Measurements from ENCODE around the gene TMEM91.

Gene TMEM91

DNA sequence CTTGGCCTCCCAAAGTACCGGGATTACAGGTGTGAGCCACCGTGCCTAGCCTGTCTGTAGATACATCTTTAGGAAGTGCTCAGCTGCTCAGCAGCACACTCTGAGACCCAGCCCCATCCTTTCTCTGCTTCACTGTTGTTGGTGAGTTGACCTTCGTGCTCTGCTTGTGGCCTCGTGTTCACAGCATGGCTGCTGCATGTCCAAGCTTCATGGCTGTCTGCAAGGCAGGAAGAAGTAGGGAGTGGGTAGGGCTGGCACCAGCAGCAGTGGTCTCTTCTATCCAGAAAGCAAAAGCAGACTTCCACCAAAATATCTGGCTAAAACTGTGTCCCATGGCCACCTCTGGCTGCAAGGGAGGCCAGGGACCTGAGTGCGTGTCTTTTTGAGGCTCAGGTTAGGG, 36.6 kb downstream of the TMEM91 start:
- no peak for DNase-seq

DNA sequence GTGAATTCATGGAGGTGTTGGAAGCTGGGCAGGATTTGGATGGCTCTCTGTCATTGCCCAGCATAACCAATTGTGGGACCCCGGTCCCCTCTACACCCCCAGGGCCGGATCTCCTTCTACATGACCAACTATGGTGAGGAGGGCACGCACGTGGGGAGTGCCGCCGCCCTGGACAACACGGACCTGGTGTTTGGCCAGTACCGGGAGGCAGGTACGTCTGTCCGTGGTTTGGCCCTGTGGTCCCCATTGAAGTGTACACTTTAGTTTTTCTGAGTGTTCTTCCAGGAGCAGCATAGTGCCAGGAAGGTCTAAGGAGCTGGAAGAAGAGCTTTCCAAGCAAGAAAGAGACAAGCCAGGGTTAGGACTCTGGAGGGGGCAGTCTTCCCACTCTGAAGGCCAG, 37.6 kb downstream of the TMEM91 start:
- DNase-seq, result no peak

DNA sequence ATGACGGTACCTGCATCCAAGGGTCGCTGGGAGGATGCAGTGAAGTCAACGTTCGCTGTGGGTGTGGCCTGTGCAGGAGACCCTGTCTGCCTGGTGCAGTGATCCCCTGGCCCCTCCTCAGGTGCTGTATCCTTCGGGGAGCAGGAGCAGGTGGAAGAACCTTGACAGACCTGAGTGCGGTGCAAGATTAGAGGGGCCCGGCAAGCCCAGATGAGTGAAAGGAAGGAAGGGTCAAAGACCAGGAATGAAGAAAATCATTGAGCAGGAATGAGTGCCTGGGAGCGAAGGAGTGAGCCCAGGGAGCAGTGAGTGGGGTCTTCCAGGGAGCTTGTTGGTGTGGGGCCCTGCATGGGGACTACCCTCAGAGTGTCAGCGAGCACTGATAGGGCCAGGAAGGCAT, 38.1 kb downstream of the TMEM91 start:
- no peak for DNase-seq

DNA sequence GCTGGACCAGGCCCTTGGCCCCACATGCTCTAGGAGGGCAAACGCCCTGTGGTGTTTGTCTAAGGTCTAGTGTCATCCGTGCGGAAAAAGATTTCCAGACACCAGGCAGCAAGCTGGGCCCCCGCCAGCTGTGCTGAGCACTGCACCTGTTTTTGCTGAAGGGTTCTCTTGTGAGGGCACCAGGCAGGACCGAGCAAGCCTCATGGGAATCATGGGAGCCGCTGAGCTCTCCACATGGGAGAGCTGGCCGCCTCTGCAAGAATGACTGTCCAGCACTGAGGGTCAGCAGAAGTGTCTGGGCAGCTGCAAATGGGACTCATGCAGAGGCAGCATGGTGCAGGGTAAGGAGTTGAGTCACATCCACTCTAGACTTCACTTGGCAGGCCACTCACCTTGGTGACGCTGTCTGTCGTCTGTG, 38.8 kb downstream of the TMEM91 start:
- DNase-seq, result no peak

DNA sequence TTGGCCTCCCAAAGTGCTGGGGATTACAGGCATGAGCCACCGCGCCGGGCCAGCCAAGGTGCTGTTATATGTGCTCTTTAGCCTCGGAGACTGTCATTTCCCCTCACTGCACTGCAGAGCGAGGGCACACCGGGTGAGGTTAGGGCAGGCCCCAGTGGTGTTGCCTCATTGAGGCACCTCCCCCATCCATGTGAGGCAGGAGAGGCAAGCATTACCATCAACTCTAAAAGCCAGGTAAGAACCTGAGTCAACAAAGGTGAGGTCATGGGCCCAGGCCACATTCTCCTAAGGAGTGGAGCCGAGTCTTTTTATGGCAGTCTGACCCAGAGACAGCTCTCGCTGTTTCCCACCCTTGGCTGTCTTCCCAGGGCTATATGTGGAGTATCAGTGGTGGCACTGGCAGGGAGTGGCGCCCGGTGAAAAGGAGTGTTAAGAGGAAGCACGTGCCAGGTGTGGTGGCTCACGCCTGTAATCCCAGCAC, 39.9 kb downstream of the TMEM91 start:
- no peak for DNase-seq

DNA sequence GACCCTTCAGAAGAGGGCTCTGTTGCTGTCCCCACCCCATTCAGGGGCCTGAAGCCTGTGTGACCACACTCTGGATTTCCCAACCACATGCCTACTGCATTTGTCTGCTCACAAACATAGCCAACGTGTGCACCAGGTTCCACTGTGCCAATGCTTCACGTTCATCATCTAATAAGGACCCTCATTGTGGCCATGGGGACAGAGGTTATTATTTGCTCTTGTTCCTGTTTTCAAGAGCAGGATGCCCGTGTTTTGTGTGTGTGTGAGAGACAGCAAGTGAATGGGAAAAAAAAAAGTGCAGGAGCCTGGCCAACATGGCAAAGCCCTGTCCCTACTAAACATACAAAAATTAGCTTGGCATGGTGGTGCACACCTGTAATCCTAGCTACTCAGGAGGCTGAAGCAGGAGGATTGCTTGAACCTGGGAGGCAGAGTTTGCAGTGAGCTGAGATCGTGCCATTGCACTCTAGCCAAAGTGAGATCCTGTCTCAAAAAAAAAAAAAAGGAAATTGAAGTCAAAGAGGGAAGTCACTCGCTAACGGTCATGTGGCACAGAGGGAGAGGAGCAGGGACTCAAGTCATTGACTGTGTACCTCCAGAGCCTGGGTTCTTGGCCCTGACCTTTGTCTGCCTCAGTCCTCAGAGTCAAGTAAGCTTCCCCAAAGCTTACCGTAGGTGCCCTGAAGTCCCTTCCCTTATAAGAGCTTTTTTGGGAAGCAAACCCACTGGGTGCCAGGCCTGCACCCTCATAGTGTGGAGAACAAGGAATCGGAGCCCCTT, 44.0 kb downstream of the TMEM91 start:
- DNase-seq, result no peak

DNA sequence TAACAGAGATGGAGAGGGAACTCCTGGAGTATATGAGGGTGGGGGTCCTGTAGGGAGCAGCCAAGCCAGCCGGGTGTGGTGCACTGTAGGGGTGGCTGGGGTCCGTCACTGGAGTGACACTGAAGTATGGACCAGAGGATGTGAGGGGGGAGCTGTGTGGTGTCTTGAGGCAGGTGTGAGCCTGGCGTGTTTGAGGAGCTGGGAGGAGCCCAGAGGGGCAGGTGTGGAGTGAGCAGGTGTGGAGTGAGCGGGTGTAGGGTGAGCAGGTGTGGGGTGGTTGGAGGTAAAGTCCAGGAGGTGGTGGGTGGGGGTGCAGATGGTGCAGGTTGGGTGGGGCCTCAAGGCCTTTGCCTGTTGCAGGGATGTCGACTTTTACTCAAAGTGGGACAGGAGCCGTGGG, 45.0 kb downstream of the TMEM91 start:
- no peak for DNase-seq

DNA sequence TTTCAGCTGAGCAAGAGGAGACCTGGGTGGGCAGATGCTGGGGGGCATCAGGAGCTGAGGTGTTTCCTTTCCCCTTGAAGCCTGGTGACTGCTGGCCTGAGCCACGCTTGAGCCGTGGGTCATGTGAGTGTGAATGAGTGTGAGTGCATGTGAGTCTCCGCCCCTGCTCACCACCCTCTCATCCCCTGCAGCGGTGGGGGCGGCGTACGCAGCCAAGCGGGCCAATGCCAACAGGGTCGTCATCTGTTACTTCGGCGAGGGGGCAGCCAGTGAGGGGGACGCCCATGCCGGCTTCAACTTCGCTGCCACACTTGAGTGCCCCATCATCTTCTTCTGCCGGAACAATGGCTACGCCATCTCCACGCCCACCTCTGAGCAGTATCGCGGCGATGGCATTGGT, 45.6 kb downstream of the TMEM91 start:
- no peak for DNase-seq

DNA sequence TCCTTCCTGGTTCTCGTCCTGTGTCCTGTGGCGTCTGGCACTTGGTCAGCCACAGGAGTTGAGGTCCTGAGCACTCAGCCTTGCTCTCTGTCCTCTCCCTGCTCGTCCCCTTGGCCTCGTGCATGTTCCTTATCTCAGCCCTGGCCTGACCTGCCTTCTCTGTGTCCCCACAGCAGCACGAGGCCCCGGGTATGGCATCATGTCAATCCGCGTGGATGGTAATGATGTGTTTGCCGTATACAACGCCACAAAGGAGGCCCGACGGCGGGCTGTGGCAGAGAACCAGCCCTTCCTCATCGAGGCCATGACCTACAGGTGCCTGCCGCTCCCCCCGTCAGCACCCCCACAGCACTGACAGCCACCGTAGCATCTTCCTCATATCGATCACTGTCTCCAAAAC, 46.1 kb downstream of the TMEM91 start:
- no peak for DNase-seq

DNA sequence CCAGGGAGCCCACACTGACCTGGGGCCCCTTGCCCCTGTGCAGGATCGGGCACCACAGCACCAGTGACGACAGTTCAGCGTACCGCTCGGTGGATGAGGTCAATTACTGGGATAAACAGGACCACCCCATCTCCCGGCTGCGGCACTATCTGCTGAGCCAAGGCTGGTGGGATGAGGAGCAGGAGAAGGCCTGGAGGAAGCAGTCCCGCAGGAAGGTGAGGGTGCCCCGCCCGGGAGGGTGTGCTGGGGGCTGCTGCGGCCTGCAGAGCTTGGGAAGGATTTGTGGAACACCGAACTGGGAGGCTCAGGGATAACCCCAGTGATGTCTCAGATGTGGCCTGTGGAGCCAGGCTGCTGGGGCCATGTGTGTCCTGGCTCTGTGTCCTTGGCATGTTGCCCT, 46.6 kb downstream of the TMEM91 start:
- DNase-seq, result no peak

DNA sequence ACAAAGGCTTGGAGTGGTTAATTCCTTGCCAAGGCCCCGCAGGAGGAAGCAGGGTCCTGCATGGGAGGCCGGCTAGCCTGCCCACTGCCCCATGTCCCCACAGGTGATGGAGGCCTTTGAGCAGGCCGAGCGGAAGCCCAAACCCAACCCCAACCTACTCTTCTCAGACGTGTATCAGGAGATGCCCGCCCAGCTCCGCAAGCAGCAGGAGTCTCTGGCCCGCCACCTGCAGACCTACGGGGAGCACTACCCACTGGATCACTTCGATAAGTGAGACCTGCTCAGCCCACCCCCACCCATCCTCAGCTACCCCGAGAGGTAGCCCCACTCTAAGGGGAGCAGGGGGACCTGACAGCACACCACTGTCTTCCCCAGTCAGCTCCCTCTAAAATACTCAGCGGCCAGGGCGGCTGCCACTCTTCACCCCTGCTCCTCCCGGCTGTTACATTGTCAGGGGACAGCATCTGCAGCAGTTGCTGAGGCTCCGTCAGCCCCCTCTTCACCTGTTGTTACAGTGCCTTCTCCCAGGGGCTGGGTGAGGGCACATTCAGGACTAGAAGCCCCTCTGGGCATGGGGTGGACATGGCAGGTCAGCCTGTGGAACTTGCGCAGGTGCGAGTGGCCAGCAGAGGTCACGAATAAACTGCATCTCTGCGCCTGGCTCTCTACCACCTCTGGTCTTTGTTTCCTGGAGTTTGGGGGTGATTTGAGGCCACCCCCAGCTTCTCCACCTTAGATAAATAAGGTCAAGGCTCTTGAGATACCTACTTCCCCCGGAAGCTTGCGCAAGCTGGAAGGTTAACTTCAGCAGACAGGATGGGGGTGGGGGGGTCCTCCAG, 48.2 kb downstream of the TMEM91 start:
- DNase-seq, result no peak

DNA sequence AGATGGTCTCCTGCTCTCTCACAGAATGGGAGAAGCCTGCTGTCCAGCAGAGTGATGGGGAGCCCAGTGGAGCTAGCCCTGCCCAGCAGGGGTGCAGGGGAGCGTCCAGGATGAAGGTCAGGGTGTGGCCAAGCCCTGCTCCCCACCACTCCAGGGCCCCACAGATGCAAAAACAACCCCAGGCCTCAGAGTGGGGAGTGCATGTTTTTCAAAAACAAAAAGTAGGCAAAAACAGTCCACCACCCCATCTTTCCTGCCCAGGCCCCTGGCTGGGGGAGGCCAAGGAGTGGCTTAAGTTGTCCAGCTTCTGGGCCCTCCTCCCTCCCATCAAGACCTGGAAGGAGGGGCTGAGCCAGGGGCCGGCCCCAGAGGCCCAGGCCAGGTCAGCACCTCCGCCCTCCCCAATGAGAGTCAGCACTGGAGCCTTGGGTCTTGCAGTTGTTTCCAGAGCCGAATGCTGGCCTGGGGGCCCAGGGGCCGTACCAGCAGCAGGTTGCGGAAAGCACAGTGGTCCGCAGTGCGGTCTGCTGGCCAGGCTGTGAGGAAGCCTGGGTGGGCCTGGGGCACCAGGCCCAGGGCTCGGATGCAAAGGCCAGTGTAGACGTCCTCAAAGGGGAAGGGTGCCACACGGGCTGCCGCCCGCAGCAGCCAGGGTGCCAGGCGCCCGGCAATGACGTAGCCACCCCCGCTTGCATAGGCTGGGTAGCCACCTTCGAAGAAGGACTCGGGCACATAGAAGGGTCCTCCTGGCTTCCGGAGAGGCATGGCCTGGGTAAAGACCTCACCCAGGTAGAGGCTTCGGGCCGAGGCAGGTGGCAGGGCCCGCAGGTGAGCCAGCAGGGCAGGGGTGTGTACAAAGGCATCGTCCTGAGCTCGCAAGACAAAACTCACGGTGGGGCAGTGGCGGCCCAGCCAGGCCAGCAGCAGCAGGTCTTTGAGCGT, 49.1 kb downstream of the TMEM91 start:
- no peak for DNase-seq

DNA sequence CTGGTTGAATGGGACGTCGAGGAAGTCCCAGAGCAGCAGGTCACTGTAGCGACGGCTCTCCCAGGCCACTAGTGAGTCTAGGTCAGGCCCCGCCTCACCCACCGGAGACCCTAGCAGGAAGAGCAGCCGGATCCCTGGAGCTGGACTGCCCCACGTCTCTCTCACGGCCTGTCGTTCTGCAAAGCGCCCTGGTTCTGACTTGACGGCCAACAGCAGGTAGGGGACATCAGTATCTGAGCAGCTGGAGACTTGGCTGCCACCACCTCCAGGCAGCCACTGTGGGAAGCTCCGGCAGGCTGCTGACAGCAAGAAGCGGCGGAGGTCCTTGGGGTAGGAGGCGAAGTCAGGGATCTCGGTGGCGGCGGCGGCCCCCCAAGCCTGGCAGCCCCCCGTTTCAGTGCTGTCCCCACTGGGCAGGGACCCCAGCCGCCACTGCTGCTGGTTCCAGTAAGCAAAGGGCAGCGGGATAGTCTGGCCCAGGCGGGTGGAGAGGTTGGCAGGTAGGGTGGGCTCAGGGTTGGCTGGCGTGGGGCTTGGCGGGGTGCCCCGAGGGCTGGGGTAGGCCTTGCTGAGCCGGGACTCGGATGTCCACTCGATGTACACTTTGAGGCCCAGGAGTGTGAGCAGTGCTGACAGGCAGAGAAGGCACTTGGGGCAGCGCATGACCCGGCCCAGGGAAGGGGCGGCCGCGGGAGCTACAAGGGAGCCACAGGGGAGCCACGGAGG, 49.9 kb downstream of the TMEM91 start:
- DNase-seq, result no peak

DNA sequence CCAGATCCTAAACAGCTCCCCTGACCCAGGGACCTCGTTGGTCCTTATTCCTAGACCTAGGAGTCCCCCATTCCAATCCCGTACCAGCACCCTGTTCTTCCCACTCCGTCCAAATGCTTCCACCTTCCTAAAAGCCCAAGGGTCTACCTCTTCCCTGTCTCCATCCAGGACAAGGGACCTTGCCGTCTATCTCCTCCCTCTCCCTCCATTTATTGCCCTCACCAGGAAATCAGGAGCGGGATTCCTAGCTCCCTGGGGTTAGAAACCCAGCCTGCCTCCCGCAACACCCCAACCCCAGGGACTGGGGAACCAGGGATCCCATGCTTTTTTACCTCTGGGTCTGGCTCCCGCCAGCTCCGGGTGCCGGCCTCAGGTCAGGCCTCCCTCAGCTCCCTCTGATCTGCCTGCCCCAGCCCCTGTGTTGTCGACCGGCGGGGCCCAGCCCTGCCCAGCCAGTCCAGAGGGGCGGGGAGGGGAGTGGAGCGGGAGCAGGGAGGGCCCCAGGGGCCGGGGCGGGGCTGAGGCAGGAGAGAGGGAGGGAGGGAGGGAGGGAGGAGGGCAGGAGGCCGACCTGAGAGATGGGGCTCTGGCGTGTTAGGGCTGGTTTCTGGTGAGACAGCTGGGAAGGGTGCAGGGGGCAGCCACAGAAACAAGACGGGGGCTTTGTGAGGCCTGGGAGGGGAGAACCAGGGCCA, 50.8 kb downstream of the TMEM91 start, which contains the start of gene B3GNT8:
Gene B3GNT8 (minus strand): TSS at position 423 of the 695 bp plus-strand sequence. CDS start 596 bp downstream, outside the sequence.
- DNase-seq, result peak in 1 of 4 experiments; percentile 7

DNA sequence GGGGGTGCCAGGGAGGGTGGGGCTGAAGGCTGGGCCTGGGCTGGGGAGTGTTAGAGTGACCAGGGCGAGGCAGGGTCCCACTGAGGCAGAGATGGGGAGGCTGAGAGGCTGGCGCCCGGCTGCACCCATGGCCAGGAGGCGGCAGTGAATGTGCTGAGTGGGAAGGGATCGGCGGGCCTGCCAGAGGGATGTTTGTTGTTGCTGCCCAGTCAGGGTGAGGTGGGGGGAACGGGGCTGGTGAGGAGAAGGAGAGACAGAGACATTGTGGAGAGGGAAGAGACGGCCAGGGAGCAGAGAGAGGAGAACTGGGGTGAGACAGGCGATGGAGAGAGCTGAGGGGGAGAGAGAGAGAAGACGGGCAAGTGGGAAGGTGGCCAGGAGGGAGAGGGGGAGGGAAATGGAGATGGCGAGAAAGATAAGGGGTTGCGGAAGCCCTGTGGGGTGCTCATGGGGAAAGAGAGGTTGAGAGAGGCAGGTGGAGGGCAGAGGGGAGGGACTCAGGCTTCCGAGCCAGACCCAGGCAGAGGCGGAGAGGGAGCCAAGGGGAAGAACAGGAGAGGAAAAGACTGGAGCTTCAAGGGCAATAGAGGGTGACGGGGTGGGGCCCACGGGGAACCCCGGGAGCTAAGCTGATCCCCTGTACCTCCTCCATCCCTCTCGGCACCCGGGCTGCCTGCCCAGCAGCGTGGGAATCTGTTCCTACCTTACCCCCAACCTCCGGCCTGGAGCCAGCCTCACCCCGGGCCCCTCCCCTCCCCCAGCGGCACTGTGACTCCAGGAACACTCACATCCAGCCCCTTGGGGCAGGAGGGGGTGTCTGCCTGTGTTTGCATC, 51.5 kb downstream of the TMEM91 start:
- DNase-seq, result peak in 1 of 4 experiments; percentile 6

DNA sequence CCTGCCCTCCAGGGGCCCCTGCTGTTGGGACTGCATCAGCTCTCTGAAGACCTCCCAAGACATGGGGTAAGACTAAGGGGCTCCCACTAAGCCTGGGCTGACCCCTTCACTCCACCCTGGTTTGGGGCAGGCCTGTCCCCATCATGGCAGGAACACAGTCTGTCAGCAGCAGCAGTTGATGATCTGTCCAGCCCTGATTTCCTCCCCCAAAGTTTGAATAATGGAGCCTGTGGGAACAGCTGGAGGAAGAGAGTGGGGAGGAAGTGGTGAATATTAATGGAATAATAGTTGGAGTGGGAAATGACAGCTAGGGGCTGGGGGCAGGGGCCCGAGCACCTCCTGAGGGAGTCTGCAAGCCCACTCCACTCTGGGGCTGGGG, 52.1 kb downstream of the TMEM91 start:
- no peak for DNase-seq

DNA sequence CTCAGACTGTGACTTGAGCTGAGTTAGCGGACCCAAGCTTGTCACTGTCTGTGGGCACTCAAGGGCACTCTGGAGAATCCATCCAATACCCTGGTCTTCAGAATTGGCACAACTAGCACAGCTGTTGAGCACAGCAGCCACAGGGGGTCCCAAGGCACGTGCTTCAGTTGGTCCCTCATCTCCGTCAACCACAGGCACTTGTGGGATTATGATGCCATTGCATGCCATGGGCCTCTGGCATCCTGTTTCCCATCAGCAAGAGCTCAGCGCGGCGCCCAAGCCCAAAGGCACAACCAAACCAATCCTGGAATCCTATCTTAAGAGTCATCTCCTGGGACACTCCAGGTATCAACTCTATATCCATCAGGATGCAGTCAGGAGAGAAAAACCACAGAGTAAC, 54.6 kb downstream of the TMEM91 start:
- DNase-seq, result no peak

DNA sequence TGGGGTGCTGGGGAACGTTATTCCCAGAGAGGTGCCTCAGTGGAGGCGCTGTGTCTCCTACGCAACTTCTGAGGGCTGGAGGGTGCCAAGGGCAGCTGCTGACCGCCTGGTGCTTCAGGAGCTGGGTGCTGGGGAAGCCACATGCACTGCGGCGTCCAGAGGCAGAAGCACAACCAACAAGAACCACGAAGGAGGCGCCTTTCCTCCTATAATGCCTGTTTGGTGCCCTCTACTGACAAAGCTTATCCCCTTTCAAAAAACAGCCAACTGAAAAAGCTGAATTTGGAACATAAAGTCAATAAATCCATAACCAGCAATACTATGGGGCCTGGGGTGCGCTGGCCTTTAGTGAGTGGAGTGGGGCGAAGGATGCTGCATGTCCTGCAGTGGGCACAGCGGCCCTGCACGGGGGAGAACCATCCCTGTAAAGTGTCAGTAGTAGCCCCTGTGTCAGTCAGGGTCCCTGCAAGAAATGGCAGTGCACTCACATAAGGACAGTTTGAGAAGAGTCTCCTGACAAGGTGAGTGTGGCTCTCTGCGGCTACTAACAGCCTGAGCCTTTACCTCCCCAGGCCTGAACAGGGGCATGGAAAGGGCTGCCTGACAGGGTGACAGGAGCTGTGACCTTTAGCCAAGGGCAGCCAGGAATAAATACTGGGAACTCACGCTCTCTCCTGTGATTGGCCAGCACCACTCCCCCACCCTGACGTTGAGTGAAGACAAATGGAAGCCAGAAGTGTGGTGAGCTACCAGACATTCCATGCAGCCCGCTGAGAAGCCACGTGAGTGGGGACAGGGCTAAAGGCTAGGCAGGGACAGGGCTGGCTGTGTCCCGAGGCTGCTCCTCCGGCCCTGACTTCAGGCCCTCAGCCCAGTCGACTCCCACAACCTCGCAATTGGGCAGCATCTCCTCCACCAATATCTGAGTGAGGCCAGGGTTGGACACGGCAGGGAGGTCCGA, 55.4 kb downstream of the TMEM91 start:
- DNase-seq, result no peak

DNA sequence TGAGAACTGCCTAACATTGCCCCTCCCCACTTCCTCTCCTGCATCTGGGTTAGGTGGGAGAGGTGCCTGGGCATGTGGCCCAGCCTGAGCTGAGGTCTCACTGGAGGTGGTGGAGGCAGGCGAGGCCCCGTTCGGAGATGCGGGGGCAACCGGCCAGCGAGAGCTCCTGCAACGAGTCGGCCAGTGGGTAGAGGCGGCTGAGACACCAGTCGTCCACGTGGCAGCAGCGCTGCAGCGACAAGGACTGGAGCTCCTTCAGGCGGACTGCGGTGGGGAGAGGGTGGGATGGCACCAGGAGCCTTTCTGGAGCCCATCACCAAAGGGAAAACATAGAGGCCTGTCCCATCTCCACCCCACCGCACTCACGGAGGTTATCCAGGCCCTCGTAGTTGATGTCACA, 56.8 kb downstream of the TMEM91 start:
- no peak for DNase-seq
